Measurements from ENCODE around the gene TSR3.

DNA sequence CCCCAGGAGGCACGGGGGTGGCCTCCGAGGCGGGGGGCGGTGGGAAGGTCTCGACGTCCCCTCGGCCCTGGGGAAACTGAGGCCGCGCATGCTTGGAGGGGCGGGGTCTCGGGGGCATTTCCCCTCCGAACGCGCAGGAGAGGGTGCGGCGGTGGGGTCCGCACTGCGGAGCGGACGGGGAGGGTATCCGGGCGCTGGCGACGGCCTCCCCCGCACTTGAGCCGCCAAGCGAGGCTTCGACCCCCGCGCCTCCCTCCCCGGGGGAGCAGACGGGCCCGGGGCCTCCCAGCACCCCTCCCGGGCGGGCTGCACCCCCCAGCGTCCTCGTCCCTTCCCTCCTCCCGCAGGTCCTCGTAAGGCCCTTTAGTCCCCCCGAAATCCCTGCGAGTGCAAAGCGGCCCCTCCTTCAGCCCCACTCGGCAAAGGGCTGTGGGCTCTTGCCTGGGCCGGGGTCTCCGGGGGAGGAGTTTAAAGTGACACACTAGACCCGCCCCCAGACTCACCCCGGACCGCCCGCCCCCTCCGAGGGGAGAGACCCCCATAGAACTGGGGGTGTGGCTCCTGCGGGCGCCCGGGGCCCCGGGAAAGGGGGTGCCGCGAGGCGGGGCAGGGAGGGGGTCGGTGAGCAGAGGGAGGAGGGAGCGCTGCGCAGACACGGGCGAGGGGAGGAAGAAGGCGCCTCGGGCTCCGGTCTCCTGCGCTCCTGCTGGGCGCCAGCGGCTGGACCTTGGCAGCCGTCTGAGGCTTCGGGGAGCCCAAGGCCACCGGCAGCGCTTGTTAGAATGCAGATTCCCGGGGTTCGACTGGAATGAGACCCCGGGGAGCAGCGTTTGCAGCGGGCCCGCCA lies 17.6 kb downstream of the TSR3 start:
- TF ChIP-seq, protein P1, sequence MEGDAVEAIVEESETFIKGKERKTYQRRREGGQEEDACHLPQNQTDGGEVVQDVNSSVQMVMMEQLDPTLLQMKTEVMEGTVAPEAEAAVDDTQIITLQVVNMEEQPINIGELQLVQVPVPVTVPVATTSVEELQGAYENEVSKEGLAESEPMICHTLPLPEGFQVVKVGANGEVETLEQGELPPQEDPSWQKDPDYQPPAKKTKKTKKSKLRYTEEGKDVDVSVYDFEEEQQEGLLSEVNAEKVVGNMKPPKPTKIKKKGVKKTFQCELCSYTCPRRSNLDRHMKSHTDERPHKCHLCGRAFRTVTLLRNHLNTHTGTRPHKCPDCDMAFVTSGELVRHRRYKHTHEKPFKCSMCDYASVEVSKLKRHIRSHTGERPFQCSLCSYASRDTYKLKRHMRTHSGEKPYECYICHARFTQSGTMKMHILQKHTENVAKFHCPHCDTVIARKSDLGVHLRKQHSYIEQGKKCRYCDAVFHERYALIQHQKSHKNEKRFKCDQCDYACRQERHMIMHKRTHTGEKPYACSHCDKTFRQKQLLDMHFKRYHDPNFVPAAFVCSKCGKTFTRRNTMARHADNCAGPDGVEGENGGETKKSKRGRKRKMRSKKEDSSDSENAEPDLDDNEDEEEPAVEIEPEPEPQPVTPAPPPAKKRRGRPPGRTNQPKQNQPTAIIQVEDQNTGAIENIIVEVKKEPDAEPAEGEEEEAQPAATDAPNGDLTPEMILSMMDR (IDR thresholded peaks at IDR 0.05): no peak
- no peak for TF ChIP-seq POLR2A (IDR thresholded peaks at IDR 0.05)

All from ovary (tissue), 3 donors.